GM10847 (cell line): Measurements from ENCODE around the gene CD79B.

Experiments used
- POLR2A ChIP-seq: IDR thresholded peaks from 2 replicates; pipeline ENCODE4 v1.6.1; 2011; ENCODE audit not compliant: insufficient read length; ENCODE audit errors: extremely low read depth

Gene CD79B

DNA sequence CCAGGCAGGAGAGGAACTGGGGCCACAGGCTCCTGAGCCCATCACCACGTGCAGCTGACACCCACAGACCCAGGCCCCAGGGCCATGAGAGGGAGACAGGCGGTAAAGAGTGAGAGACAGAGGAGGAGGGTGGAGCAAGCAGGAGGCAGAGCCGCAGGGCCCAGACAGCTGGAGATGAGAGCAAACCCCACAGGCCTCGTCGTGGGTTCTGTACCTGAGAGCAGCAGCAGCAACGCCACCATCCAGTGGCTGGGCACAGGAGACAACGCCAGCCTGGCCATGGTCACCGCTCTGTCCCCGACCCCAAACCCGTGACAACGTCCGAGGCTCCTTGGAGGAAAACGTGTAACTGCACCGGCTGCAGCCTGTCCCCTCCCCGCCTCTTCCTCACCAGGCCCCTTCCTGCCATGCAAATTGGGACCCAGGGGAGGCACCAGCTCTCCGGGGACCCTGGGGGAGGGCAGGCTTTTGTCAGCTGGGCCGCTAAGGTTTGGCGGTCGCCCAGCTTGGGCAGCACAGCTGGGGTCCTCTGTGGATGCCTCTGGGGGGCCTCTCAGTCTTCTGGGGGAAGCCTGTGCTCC is at the start of gene CD79B:
Gene CD79B (minus strand): TSS at position 351 of the 581 bp plus-strand sequence. CDS start 70 bp downstream, at position 281.
- peak; percentile 92 for TF ChIP-seq POLR2A

GRCh38 chr17:63978272-63979200 is 46.4 kb upstream of the CD79B start:
- no peak for TF ChIP-seq POLR2A

DNA sequence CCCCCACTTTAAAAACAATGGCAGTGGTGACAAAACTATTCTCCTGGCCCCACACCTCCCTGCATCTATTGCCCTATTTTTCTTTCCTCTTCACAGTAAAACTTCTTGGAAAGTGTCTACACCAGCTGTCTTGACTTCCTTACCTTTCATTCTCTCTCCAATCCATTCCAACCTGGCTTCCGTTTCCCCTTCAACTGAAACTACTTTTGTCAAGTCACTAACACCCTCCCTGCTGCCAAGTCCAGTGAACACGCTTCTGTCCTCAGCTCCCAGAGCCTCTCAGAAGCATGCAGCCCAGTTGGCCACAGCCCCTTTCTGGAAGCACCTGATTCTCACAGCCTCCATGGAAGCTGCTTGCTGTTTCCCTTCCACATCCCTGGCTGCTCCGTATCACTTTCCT is 44.6 kb upstream of the CD79B start:
- TF ChIP-seq POLR2A: no peak

GRCh38 chr17:63975541-63976092 is 43.5 kb upstream of the CD79B start:
- no peak for TF ChIP-seq POLR2A

GRCh38 chr17:63974594-63975192 is 42.6 kb upstream of the CD79B start:
- no peak for TF ChIP-seq POLR2A

DNA sequence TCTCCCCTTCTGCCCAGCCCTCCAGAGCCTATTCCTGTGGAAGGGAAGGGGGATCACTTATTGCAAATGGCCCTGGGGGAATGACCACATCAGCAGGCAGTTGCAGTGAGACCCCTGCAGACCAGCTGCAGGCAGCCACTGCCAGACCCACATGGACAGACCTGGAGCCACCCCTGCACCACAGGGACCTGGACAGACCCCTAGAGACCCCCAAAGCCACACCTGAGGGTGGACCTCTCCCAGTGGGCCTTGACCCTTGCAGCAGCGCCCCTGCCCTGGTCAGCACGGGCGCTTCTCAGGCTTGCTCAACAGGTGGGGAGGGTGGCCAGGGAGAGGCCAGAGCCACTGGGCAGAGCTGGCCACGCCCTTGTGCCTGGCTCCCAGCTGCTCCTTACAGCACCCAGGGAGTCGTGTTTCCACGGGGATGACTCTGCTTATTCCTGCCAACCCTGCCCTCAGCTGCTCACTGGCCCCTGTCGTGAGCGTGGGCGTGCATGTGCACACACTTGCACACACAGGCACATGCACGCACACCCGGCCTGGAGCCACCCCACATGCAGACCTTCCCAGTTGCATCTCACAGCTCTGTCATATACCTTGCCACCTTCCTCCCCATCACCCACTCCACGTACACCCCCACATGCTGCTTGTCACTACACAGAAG is 41.9 kb upstream of the CD79B start:
- TF ChIP-seq POLR2A: no peak

DNA sequence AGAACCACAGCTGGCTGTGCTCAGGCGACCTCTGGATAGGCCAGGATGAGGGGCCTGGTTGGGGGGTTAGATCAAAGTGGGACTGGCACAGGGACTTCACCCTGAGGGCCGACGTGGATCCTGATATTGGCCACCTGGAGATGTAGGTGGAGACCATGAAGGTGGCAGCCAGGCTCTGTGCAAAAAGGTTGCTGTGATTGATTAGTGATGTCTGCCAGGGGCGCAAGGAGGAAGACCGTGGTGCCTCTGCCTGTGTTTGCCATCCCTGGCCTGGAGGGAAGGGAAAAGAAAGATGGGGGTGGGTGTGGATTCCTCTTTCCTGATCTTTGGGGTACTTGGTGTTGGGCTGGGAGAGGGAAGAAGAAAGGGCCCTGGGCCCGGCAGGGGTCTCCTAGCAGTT is 41.1 kb upstream of the CD79B start:
- TF ChIP-seq POLR2A: no peak

GRCh38 chr17:63972796-63973195 is 40.7 kb upstream of the CD79B start, which contains the start of gene SCN4A:
TSS of gene SCN4A (minus strand) at chr17:63972918. CDS start at chr17:63972841, 77 bp downstream.
- no peak for TF ChIP-seq POLR2A

DNA sequence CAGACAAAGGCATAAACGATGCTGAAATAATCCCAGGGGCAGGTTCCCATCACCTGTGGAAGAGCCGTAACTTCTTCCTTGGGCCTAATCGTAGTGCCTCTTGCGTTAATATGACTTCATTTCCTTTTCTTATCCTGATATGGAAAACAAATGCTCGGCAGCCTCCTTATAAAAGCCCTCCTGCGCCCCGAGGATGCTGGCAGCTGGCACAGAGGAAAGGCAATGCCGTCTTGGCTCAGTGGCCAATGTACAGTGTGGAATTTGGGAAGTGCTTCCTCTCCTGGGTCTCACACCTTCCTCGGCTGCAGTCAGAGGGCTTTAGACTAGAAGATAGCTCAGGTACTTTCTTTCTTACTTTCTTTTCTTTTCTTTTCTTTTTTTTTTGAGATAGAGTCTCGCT is 37.1 kb upstream of the CD79B start:
- TF ChIP-seq POLR2A: no peak

GRCh38 chr17:63967953-63968352 is 35.8 kb upstream of the CD79B start:
- TF ChIP-seq POLR2A: no peak

DNA sequence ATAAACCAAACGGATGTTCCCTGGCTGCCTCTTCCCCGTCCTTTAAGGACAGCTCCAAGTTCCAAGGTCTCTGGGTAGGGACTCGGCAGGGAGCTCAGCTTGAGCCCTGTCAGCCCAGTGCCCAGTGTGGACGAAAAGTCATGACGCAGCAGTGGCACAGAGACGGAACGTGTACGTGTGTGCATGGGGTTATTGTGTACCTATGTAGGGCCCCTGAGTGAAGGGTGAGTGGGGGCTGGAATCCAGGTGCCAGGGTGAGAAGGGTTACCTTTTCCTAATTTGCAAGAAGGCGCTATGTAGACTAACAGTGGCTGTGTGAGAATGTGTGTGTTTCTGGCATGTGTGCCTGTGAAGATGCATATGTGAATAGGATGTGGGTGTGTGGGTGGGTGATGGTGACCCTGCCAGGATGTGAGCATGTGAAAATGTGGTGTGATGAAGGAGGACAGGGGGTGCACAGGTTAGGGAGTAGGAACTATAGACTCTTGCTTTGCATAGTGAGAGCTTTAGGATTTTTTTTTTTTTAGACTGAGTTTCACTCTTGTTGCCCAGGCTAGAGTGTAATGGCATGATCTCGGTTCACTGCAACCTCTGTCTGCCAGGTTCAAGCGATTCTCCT is 34.6 kb upstream of the CD79B start:
- TF ChIP-seq POLR2A: no peak

- TF ChIP-seq POLR2A: no peak
These were observed 31.0 kb upstream of the CD79B start for GRCh38 chr17:63963123-63963522.

DNA sequence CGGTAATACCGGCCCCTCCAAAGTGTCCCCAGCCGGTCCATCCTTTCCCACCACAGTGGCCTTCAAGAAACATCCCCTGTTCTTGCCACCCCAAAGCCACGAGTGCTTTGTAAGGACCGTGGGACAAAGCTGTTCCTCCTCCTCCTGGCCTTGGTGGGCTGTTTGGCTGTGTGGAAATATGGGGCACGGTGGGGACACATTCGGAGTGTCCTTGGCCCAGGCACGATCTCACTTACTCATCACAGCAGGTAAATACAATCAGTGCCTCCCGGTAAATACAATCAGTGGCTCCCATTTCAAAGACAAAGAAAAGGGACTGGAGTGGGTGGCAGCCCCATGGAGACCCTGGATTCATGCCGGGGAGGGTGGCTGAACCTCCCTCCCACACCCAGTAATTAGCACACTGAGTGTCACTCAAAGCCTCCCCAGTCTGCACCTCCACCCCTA is 30.2 kb upstream of the CD79B start:
- no peak for TF ChIP-seq POLR2A

DNA sequence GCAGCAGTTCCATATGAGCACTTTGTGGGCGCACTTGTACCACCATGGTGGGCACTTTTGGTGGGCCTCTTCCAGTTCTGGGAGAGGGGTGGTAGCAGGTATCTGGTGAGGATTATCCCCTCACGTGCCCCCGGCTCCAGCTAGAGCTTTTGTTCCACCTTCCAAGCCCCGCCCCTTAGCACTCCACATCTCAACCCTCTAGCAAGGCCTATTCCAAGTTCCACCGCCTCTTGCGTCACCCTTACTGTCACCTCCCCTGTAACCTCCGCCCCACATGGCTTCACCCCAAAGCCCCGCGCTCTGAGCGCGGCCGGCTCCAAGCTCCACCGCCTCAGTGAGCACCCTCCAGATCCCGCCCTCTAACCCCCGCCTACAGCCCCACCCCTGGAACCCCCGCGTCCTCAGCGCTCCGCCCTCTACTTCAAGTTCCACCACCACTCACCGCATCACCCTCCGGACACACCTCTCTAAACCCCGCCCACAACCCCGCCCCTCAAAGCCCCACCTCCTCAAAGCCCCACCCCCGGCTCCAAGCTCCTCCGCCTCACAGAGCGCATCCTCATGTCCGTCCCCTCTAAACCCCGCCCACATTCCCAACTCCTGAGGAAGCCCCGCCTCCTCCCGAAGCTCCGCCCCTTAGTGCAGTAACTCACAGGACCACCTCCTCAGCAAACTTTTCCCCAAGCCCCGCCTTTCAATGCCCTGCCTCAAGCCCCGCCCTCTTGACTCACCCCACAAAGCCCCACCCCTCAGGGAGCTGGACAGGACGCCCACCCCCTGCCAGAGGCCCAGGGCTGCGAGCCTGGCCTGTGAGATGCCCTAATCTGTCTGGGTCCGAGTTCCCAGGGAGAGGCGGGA is 29.5 kb upstream of the CD79B start:
- no peak for TF ChIP-seq POLR2A
